GM12892 (cell line): ENCODE data around the gene TMEM163.

Experiments
- POLR2A ChIP-seq: IDR thresholded peaks from 2 replicates; pipeline ENCODE4 v1.6.1; 2011; ENCODE audit warnings: low read depth, low read length, control low read depth
- POLR2AphosphoS5 ChIP-seq: IDR thresholded peaks from 2 replicates; pipeline ENCODE4 v1.6.1; 2011; ENCODE audit warnings: low read depth, low read length, control low read depth
- TAF1 ChIP-seq: IDR thresholded peaks from 2 replicates; pipeline ENCODE4 v1.6.1; 2011; ENCODE audit warnings: low read depth, mild to moderate bottlenecking, control low read depth, low read length, borderline replicate concordance

- TF ChIP-seq POLR2A (no peak), POLR2AphosphoS5 (no peak), TAF1 (no peak)
Measured at GRCh38 chr2:134539981-134540380, 178.8 kb downstream of the TMEM163 start.
